Measurements from ENCODE around the gene KAT7. TPM values are rescaled to one million over a fixed set of nuclear protein-coding genes. Genes with fewer than 3 reads are reported as not detected.

The KAT7 gene
- total RNA-seq, 1 donor, result 43.2 TPM

DNA sequence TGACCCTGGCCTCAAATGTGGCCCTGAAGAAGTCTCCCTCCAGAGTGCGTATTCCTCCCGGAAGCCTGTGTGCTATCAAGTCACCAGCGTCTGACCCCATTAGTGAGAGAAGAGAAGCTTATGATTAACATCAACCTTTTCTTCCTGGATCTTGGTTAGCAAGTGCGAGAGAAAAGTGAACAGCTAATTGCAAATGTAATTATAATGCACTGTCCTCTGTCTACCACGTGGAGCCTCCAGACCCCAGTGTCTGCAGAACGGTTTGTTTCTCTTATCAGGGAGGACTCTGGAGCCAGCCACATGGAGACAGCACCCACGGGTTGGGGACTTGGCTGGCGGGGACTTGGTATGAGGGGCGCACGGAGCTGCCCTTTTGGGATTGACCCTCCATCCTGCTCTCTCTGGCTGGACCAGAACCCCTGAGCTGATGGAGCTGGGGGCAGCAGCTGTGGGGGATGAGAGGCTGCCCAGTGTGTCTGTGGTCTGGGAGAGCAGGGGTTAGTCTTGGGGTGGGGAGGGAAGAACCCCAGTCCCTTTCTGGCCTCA, 65.1 kb downstream of the KAT7 start:
- no peak overlapping the region for H3K4me3 ChIP-seq (ENCODE audit: low read depth, low read length)
- no peak for DNase-seq (ENCODE audit: low read depth)
- TF ChIP-seq, protein P1, sequence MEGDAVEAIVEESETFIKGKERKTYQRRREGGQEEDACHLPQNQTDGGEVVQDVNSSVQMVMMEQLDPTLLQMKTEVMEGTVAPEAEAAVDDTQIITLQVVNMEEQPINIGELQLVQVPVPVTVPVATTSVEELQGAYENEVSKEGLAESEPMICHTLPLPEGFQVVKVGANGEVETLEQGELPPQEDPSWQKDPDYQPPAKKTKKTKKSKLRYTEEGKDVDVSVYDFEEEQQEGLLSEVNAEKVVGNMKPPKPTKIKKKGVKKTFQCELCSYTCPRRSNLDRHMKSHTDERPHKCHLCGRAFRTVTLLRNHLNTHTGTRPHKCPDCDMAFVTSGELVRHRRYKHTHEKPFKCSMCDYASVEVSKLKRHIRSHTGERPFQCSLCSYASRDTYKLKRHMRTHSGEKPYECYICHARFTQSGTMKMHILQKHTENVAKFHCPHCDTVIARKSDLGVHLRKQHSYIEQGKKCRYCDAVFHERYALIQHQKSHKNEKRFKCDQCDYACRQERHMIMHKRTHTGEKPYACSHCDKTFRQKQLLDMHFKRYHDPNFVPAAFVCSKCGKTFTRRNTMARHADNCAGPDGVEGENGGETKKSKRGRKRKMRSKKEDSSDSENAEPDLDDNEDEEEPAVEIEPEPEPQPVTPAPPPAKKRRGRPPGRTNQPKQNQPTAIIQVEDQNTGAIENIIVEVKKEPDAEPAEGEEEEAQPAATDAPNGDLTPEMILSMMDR (IDR thresholded peaks at IDR 0.05; ENCODE audit: insufficient read depth, low read depth, low read length), result no peak

DNA sequence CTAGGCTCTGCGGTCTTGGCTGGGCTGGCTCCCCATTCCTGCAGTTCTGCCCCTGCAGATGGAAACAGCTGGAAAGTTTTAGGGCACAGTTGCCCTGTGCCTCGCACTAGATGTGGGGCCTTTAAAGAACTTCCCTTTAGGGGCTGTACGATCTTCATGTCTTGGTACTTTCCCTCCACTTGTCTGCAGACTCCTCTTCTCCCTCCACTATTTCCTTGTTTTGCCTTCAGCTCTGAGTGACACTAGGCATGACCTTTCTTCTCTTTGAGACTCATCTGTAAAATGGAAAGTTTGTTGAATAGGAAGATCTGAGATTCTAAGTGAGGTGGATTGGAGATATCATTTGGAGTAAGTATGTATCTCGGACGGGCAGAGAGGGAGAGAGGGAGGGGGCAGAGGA, 65.6 kb downstream of the KAT7 start:
- TF ChIP-seq, protein P1 (IDR thresholded peaks at IDR 0.05; ENCODE audit: insufficient read depth, low read depth, low read length), result no peak
- H3K4me3 ChIP-seq (ENCODE audit: low read depth, low read length), result no peak overlapping the region
- DNase-seq (ENCODE audit: low read depth), result no peak

DNA sequence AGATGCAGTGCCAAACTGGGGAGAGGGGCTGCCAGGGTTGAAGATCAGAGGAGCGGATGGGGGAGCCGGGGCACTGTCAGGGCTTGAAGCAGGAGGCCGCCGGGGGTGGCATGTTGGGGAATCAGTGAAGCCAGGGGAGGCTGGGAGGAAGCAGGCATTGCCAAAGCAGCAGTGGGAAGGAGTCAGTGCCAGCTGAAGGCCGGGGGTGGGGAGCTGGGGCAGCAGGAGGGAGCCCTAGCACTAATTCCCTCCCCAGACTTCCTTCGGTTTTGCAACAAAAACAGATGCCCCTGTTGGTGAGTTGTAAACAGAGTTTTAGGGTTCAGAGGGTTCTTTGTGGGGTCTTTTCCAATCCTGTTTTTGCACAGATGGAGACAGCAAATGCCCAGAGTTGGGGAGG, 70.3 kb downstream of the KAT7 start:
- TF ChIP-seq, protein P1 (IDR thresholded peaks at IDR 0.05; ENCODE audit: insufficient read depth, low read depth, low read length), result no peak
- H3K4me3 ChIP-seq (ENCODE audit: low read depth, low read length), result no peak overlapping the region
- DNase-seq (ENCODE audit: low read depth), result no peak

DNA sequence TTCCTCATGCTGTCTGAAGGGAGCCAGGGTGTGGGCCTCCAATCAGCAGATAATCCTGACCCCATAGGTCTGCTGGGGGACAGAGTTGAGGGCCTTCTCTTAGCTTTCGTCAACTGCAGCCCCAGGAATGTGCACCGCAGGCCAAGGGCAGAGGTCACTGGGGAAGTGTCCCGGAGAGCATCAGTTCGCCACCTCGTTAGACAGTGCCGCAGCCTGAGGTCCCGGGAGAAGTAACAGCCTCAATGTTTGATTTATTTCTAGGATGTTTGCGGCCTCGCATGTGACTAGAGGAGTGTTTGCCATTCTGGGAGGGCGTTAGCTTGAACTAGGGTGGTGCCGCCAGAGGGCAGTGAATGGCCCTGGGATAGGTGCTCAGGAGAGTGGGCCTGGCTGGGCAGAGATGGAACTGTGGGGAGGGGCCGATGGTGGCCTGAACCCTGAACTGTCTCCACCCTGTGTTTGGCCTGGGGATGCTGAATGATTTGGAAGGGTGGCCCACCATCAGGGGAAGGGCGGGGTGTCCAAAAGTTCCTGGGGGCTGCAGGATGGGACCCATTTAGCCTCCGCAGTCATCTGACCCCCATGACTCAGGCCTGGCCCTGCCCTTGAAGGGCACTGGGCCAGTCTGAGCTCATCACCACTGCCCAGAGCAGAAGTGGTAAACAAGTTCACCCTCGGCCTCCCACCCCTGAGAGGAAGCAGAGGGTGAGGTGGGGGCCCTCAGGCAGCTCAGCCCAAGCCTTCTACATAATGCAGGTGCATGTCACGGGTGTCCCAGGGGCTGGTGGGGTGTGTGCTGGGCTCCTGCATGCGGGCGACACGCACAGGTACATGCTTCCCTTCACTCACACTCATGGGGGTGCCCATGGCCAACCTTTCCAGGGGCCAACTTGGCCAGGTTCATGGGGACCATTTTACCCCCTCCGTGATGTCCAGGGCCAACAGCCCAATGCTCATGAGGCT, 71.8 kb downstream of the KAT7 start:
- no peak for DNase-seq (ENCODE audit: low read depth)
- no peak overlapping the region for H3K4me3 ChIP-seq (ENCODE audit: low read depth, low read length)
- TF ChIP-seq, protein P1 (IDR thresholded peaks at IDR 0.05; ENCODE audit: insufficient read depth, low read depth, low read length), result no peak

DNA sequence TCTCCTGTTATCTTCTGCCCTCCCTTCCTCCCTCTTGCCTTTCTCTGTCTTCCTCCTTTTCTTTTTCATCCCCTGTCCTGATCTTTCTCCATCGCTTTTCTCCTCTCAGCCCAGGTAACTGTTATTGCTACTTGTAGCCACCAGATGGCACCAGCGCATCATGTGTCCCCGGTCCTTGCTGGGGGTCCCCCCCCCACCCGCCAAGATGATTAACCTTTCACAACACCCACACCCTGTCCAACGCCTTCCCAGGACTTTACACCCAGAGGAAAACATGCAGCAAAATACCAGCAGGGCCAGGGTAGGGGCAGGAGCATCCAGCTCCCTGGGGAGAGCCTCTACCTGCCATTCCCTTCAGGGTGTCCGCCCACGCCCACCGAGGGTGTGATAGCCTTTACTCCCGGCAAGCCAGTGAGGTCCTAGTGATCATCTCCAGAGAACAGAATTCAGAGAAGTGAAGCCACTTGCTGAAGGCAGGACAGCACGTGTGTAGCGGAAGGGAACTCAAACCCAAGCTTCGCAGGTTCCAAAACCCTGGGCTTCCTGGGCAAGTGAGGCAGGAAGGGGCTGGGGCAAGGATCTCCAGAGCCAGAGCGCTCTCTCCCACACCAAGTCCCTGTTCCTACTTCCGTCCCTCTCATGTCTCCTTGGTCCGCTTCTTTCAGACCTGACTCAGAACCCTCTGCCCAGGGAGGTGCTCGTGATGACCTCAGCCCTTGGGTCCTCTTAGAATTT, 72.8 kb downstream of the KAT7 start:
- no peak overlapping the region for H3K4me3 ChIP-seq (ENCODE audit: low read depth, low read length)
- peak; percentile 30 for DNase-seq (ENCODE audit: low read depth)
- TF ChIP-seq, protein P1 (IDR thresholded peaks at IDR 0.05; ENCODE audit: insufficient read depth, low read depth, low read length), result peak; percentile 89

DNA sequence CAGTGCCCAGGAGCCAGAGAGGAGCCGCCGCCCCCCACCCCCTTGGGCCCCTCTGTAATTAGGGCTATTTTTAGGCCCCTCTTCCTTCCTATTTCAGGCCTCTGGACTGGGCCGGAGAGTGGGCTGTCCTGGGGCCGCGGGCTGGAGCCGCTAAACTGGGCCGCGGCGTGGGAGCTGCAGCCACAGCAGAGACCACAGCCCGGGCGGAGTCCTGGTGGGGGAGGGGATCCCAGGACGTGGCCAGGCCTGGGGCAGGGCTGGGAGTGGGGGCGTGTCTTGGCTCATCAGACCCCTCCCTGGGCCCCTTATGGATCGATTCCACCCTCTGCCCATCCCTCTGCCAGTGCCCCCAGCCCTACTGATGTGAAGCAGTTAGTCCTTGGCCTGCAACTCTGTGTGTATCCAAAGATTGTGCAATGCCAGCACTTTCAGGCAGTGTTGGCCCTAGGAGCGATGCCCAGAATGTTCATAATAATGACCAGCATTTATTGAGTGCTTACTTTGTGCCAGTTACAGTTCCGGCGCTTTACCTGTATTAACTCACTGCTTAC, 74.4 kb downstream of the KAT7 start:
- no peak overlapping the region for H3K4me3 ChIP-seq (ENCODE audit: low read depth, low read length)
- no peak for DNase-seq (ENCODE audit: low read depth)
- TF ChIP-seq, protein P1 (IDR thresholded peaks at IDR 0.05; ENCODE audit: insufficient read depth, low read depth, low read length), result no peak
